ENCODE results near the gene SSNA1.
A peak's percentile ranks its signal among the peaks of the same experiment; 100 is the strongest.

The SSNA1 gene

DNA sequence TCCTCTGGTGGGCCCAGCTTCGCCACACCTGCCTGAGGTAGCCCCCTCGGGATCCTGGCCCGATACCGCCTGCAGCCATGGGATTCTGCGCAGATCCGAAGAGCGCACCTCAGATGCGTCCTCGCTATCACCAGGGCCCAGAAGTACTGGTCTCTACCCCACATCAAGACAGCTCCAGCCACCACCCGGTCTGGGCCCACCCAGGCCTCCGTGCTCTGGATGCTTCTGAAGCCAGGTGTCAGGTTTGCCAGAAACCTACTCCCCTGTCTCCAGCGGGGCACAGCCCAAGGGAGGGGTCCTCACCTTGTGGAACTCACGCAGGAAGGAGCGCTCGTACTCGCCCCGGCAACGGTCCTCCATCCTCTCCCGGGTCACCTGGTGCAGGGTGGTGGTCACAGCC, 2.6 kb upstream of the SSNA1 start:
- DNase-seq: no peak

DNA sequence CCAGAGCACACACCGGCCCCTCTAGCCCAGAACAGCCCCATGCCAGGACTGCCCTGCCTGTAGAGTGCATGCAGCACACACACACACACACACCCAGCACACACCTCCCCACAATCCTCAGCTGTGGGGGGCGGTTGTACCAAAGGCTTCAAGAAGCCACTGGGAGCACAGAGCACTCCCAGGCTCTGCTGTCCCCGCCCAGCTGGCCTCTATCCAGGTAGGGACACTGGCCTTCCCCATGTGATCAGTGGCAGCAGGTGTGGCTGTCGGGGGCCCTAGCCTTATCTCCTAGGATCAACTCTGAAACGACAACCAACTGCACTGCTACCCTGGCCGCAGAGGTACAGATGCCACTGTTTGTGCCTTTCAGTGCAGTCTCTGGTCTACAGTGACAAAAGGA, 2.1 kb upstream of the SSNA1 start:
- no peak for DNase-seq

DNA sequence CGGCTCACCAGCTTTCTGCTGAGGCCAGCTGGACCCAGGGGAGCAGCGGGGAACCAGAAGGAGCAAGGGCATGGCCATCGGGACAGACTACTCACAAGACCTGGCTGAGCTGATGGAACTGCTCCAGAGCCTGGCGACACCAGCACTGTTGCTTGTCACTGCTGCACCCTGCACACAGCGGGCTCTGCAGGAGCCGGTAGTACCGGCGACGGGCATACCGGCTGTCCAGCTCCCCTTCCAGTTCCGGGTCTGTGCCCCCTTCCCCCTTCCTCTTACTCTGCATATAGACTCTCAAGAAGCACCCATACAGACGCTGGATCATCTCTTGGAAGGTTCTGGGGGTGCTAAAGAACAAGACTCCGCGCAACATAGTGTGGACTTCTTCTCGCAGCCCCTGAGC, 1.1 kb upstream of the SSNA1 start:
- DNase-seq: no peak

DNA sequence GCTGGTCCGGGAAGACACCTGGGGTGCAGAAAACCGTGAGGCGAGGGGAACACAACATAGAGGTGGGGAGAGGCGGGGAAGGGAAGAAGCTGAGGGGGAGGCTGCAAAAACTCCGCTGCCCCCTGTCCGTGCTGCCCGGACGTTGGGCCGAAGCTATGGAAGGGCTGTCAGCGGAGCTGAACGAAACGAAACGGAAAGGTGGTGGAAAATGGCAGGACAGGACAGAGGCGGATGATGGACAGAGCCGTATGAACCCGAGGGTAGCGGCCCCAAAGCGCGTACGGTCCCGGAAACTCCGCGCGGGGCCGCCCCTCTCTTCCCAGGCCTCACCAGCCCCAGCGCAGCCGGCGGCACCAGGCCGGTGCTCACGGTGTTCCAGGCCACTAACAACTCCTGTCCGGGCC, 388 bp upstream of the SSNA1 start:
- DNase-seq: no peak

DNA sequence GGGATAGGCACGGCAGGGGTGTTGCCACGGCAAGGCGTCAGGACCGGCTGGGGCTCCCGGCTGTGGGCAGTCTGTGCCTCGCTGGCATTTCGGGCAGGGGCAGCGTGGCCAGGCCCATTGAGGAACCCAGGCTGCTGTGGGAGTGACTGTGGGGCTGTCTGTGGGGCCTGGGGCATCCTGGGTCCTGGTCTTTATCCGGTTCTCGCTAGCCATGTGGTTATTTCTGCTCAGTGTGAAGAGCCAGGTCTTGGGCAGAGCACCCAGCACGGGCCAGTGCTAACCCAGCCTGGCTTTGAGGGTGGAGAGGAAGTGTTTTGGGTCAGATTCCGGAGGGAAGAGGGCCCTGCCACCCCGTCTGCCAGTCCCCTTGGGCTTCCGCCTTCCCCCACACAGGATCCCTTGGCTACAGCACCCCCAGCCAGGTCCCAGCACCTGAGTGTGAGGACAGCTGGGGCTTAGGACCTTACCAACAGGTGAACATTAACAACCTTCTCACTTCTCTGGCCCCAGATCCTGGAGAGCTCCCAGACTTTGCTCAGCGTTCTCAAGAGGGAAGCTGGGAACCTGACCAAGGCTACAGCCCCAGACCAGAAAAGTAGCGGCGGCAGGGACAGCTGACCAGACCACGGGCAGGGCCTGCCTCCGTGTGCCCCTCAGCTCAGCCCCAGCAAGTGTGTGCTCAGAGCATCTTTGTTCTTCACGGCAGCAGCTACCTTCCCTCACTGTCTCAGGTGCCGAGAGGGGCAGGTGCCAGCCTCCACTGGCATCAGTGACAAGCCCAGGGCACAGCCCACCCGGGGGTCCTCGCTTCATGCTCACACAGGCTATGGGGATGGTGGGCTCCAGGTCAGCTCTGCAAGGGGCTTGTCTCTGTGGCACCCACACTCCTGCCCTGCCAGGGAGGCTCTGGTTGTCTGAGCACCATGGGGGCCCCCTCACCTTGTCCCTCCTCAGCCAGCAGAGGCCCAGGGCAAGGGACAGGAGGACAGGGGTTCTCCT, 1.1 kb downstream of the SSNA1 start:
- no peak for DNase-seq

DNA sequence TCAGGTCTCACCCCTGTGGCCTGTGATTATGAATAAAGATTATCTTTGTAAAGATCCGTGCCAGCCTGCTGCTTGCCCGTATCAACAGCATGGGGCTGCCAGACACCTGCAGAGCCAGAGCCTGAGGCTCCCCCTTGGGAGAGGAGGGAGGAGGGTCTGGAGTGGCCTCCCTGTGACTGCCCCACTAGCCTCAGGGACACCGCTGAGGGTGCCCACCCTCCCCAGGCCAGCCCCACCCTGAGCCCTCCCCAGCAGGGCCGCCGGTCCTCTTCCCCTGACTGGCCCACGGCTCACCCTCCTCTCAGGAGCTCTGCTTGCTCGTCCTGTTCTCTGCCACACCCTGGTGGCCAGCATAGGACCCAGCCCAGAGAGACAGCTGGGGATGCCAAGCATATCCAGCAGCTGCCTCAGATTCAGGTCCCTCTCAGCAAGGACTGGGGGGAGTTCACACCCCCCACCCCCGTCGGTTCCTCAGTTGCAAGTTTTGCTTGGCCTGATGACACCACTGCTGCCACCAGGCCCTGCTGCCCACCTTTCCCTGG, 1.9 kb downstream of the SSNA1 start:
- no peak for DNase-seq

DNA sequence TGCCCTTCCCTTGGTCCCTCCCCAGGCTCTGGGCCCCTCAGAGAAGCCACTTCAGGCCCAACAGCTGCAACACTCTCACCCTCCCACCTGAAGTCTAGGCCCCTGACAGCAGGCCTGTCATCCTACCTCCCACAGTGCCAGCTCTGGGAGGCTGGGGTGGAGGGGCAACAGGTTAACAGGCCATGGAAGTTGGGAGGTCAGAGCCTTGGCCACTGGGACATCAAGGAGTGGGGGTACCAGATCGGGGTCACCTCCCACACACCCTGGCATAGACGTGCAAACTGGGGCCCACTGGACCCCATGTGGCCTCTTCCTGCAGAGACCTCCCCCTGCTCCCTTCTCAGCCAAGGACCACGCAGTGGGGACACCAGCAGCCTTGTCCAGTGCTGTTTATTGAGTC, 2.8 kb downstream of the SSNA1 start:
- DNase-seq: no peak

DNA sequence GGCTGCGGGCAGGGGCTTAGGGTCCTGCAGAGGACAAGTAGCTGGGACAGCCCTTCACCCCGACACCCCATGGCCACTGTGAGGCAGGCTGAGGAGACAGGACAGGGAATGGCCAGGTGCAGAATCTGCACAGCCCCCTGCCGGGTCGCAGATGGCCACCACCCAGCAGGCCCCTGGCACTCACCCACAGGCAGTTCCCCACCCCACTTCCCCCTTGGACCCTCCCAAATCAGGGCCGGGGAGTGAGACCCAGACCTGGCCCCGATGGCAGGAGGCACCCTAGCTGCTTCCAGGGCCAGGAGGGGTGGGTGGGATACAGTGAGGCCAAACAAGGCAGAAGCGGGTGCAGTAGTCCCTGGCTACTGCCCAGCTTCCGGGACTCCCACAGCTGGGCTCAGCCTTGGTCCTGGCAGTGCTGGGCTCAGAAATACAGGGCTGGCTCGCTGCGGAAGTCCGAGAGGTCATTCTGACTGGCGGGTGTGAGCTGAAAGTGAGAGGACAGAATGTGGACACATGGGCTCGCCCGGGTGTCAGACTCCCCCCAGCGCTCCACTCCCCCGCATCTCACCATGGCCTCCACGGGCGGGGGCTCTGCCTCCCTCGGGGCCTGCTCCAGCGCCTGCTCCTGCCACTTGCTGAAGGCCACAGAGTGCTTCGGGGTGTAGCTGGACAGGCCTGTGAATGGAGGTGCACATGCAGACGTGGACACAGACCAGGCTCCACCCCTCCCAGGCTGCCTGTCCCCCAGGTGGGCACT, 3.4 kb downstream of the SSNA1 start:
- no peak for DNase-seq

DNA sequence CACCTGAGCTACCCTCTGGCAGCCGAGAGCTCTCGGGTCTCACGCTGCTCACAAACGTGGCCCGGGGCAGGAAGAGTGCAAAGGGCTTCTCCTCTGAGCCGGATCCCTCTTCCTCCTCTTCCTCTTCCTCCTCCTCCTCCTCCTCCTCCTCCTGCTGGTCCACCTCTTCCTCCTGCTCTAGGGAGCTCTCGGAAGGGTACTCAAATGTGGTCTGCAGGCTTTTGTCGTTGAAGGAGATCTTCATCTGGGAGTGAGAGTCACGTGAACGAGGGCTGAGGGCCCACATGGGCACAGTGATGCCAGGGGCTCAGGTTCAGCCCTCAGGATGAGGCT, 3.9 kb downstream of the SSNA1 start:
- no peak for DNase-seq

DNA sequence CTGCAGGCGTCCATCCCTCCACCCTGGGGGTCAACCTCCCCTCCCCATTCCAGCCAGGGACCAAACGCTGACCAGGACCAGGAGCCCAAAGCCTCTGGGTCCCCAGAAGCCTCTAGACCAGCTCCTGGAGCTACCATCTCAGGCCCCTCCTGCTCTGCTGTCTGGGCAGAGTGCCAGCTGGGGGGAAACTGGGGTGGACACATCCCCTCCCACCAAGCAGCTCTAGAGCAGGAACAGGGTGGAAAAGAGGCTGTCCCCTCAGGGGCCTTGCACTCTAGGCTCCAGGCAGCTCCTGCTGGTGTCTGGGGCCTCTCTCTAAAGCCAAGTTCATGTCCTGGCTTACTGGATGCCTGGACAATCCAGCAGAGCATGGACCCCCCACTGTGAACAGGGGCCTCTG, 4.4 kb downstream of the SSNA1 start:
- DNase-seq: no peak

DNA sequence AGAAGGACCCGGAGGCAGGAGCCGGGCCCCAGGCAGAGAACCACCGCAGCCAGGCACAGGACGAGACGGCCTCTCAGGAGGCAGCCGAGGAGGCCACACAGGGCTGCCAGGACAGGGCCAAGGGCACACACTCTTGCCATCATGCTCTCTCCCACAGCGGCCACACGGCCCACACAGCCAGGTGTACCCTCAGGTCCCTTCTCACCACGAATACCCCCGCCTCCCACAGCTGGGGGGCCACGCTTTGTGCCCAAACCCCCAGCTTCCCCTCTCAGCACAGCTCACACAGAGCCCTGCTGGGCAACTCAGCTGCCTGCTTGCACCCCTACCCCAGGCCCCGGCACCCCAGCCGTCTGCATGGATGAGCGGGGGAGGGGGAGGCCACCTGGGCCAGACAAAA, 5.3 kb downstream of the SSNA1 start:
- no peak for DNase-seq

DNA sequence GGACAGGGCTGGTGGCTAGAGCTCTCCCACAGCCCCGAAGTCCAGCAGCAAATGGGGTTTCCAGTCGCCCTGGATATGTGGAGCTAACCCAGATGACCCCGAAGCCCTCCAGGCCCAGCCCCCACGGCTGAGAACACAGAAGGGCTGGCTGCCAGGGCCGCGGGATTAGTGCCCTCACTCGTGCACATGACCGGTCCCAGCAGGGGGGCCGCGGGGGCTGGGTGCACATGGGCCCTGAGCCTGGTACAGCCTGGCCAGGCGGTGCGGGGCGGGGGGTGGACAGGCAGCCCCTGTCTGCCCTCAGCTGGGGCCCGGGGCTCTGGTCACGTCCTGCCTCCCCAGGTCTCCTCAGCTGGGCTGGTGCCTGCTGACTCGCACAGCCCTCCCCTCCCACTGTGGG, 5.9 kb downstream of the SSNA1 start:
- DNase-seq: no peak

DNA sequence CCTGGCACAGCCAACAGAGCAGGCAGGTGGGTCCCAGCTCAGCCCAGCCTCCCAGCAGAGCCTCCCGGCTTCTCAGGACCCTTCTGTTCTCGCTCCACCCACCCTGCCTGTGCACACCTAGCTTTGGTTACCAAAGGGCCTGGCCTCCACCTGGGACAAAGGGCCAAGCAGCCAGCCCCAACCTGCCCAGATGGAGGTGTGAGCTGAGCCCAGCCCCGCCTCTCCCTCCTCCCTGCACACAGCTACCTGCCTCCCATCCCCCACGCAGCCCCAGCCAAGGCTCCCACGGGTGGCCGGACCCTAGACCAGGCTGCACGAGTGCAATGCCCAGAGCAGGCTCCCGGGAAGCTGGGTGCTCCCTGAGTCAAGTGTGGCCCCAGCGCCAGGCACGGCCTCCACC, 6.4 kb downstream of the SSNA1 start:
- DNase-seq: no peak

DNA sequence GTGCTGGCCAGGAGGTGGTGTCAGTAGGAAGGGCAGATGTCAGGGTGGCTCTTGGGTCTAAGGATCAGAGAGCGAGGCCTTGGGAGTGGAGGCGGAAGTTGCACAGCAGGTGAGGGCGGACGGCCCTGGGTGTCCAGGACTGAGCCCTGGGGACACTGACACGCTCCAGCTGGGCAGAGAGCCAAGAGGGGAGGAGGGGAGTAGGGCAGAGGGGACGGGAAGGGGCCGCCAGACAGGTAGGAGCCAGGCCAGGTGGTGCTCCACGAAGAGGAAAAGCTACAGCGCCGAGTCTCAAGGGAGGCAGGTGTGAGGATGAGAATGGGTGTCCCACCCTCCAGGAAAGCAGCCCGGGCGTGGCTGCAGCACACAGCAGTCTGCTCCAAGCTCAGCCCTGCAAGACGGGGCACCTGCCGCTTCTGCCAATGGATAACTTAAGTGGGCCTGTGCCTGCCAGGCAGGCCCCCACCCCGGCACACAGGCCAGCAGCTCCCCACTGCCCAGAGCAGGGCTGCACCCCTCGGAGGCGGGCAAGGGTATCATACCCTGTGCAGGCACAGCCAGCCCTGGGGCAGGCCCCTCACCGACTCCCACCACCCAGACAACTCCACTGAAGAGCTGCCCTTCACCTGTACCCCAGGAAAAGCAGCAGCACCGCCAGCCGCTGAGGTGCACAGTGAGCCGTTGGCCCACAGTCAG, 7.2 kb downstream of the SSNA1 start:
- DNase-seq: no peak

DNA sequence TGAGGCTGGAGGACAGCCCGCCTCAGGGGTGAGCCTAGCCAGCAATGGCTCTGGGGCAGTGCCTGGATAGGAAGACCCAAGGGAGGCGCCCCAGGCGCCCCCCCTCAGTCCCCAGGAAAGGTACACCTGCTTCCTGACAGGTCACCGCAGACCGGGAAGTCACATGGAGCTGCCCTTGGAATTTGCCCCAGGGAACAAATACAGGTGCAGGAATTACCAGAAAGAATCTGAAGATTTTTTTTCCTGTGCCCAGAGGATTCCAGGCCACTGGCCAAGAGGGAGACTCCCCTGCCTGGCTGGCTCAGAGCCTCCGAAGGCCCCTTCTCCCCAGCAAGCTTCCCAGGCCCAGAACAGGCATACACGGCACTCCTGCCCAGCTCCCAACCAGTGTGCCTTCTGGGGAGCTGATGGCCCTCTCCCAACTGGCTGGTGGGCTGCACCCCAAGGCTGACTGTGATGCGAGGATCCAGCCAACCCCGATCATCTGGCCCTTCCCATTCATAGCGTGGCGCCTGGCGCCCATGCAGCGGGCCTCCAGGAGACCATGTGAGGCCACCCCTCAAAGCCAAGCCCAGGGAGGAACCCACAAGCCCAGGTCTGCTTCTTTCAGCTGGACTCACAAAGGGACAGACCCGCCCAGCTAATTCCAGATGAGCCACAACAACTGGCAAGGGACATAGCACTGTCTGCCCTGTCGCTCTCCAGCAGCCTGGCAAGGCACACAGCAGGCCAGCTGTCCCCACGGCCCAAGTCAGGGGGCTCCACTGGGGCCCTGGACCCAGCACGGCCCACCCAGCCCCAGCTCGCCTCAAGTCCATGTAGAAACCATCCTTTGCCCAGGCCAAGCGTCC, 9.8 kb downstream of the SSNA1 start:
- no peak for DNase-seq

DNA sequence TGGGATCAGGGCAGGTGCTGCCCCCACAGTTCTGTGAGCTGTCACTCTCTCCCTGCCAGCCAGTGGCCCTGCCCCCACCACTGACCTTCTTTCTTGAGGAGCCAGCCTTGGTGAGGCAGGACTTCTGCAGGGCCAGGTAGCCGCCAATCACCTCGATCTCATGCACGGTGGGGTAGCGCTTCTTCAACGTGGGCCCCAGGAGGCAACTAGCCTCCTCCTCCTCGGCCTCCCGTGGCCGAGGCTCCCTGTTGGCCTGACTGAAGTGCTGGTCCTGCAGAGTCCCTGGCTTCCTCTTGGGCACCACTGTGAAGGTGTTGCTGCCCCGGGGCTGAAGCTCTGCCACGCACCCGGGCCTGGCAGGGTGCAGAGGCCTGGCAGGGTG, 10.4 kb downstream of the SSNA1 start:
- no peak for DNase-seq

DNA sequence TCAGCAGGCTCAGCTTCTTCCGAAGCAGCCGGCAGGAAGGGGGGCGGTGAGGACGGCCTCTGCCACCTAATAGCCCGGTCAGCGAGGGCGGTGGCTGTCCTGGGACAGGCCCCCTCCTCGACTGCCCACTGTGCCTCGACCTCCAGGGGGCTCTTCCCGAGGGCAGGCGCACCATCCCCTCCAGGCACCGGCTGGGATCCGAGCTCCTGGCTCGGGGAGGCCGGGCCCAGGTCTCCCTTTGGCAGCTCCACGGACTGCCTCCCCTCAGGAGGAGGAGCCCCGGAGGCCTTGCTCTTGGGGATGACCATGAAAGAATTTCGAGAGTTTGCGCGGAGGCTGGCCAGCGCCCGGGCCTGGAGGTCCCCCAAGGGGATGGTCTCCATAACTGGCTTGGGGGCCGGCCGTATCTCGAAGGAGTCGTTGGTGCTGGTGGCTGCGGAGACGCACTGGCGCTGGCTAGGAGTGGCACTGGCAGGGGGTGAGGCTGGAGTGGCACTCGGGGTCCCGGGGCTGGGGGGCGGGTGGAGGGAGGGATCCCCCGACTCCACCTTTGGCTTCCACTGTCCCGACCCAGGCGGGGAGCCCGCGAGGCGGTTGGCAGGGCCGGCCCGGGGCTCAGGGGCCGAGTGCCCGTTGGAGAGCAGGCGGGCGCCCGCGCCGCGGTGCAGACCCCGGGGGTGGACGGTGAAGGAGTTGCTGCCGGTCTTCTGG, 11.1 kb downstream of the SSNA1 start:
- DNase-seq: no peak

DNA sequence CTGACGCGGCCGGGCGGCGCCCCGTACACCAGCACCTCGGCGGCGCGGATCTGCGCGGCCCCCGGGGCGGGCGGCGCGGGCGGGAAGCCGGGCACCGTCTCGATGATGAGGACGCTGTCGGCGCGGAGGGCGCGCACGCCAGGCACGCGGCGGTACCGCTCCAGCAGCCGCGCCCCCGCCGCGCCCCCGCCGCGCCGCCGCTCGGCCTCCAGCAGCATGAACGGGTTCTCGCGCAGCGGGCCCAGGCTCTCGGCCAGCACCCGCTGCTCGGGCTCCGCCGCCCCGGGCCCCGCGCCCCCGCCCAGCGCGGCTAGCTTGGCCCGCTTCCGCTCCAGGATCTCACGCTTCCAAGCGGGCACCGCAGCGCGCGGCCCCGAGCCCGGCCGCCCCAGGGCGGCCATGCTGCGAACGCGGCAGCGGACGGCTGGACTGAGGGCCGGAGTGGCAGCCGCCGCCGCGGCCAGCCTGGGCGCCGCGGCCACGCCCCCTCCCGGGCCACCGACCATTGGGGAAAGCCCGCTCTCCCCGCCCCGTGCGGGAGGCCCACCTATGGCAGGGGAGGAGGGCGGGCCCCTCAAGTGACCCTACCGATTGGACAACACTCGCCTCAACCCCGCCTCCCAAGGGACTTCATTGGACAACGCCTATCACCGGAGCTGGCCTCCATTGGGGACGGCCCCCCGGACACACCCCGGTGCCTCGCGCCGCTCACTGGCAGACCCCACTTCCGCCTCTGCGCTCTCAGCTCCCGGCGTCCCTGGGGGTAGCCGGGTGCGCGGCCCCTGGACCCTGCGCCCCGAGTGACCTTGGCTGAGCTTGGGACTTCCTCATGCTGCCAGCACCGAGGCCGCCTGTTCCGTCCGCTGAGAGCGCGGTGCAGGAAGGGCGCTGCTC, 12.1 kb downstream of the SSNA1 start, which contains the start of gene TPRN:
TSS of gene TPRN (minus strand) at position 431 of the 894 bp plus-strand sequence. CDS start at position 401, 30 bp downstream.
- DNase-seq: peak; percentile 99

DNA sequence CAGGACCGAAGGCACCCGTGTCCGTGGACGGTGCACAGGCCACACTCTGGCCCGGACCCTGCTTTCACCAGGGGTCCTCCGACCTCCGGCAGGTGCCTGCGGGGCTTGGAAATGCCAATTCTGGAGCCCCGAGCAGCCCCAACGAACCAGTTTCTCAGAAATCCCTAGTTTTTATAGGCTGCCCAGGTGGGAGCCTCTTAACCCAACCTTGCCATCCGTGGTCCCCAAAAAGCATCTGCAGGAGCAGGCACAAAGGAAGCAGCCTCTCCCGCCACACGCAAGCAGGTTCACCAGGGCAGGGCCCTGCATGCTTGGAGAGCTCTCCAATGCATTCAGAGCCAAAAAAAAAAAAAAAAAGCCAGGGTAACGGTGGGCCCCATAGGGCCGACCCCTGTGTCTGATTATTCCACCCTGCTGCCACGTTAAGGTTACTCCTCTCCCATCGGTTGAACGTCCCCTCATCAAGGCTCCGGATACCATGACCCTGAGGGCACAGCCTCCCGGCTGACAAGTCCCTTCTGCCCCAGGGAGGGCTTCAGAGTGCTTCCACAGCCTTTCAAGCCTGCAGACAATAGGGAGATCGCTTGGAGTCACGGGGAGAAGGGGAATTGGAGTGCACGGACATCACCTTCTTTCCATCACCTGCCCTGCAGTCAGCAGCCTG, 12.9 kb downstream of the SSNA1 start:
- no peak for DNase-seq

DNA sequence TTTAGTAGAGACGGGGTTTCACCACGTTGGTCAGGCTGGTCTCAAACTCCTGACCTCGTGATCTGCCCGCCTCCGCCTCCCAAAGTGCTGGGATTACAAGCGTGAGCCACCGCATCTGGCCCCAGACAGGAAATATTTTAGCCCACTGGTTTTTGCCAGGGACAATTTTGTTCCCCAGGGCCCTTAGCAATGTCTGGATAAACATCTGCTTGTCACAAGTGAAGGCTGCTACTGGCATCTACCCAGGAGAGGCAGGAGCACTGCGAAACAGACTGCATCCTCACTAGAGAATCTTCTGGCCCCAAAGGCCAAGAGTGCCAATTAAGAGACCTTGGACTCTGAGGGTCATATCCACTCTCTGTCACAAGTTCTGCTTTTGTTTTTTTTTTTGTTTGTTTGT, 14.5 kb downstream of the SSNA1 start:
- no peak for DNase-seq
